A549 (cell line): Measurements from ENCODE around the gene AP3B2. TPM values are rescaled to one million over a fixed set of nuclear protein-coding genes. Genes with fewer than 3 reads are reported as not detected.

Experiments used
- ATAC-seq, 2 experiments: fragments of 200-7000 bp in 1 of 2; fragments of >200 bp in 1 of 2; cut with Nextera tagmentation in 1 of 2; cut with Tn5 transposase in 1 of 2; 3 replicates each; pipeline versions ENCODE4 v1.8.0 to v1.9.1; 2018 to 2020; ENCODE audit warnings: mild to moderate bottlenecking in 1 of 2, moderate library complexity in 1 of 2
- CTCF ChIA-PET: fragments of 300-600 bp; sonication (Branson Sonifier 250); formaldehyde crosslinking; extraction: SDS; loops from one replicate; lab custom pipeline; 2021; ENCODE audit warnings: antibody characterized with exemption, inconsistent platforms; lab: Yijun Ruan, JAX
- POLR2A ChIA-PET: fragments of 350-600 bp; formaldehyde crosslinking; extraction: SDS; loops from one replicate; lab custom pipeline; 2021; ENCODE audit warnings: antibody characterized with exemption, inconsistent platforms; lab: Yijun Ruan, JAX
- DNase-seq, 2 experiments: peaks; one replicate each; pipeline versions ENCODE4 v3.0.0 to v3.0.0-alpha.2; 2011 to 2016; ENCODE audit warnings: low read depth in 1 of 2, low spot score in 1 of 2
- FAIRE-seq: peaks from 2 replicates; lab custom pipeline; 2011; peaks lifted over from hg19 to GRCh38; lab: Jason Lieb, UNC
- H3K27ac ChIP-seq, 2 experiments: fragments of >200 bp; sonication (Bioruptor Twin); formaldehyde crosslinking; 3 replicates each; pipeline ENCODE4 v1.5.1; 2016 to 2017
- H3K4me1 ChIP-seq: fragments of >200 bp; sonication (Bioruptor Twin); formaldehyde crosslinking; 3 replicates; pipeline ENCODE4 v1.6.1; 2016
- H3K4me2 ChIP-seq: fragments of >200 bp; sonication (Bioruptor Twin); formaldehyde crosslinking; 3 replicates; pipeline ENCODE4 v1.6.1; 2016
- H3K4me3 ChIP-seq: fragments of >200 bp; sonication (Bioruptor Twin); formaldehyde crosslinking; 3 replicates; pipeline ENCODE4 v1.5.1; 2016
- H3K9me3 ChIP-seq: fragments of >200 bp; sonication (Bioruptor Twin); formaldehyde crosslinking; 3 replicates; pipeline ENCODE4 v1.6.1; 2016
- BHLHE40 ChIP-seq: IDR thresholded peaks from 2 replicates; pipeline ENCODE4 v1.6.1; 2012; ENCODE audit warnings: low read depth, low read length, inconsistent platforms
- CBX8 ChIP-seq: fragments of 200-600 bp; sonication (generic); IDR thresholded peaks from 2 replicates; pipeline ENCODE4 v1.6.1; 2016
- CHD4 ChIP-seq: fragments of 200-600 bp; sonication (generic); IDR thresholded peaks from 2 replicates; pipeline ENCODE4 v1.6.1; 2016; ENCODE audit warnings: antibody characterized with exemption, mild to moderate bottlenecking, borderline replicate concordance
- CTCF ChIP-seq: fragments of >200 bp; sonication (Bioruptor Twin); formaldehyde crosslinking; IDR thresholded peaks from 3 replicates; pipeline ENCODE4 v1.5.1; 2016
- E2F6 ChIP-seq: IDR thresholded peaks from 2 replicates; pipeline ENCODE4 v1.6.1; 2012; ENCODE audit warnings: low read depth, borderline replicate concordance
- EHF ChIP-seq: fragments of 250-450 bp; sonication (Bioruptor Pico); IDR thresholded peaks from 2 replicates; pipeline ENCODE4 v1.5.0; 2020; ENCODE audit warnings: mild to moderate bottlenecking
- EHMT2 ChIP-seq: fragments of 200-600 bp; sonication (generic); IDR thresholded peaks from 2 replicates; pipeline ENCODE4 v1.6.1; 2016; ENCODE audit warnings: antibody characterized with exemption, low read depth, mild to moderate bottlenecking, moderate library complexity
- ELK1 ChIP-seq: fragments of 150-350 bp; IDR thresholded peaks from 2 replicates; pipeline ENCODE4 v1.6.1; 2014; ENCODE audit warnings: low read depth, mild to moderate bottlenecking, low read length
- EP300 ChIP-seq, 2 experiments: fragments of >200 bp; sonication (Bioruptor Twin); formaldehyde crosslinking; IDR thresholded peaks; 2 replicates in 1 of 2; 3 replicates in 1 of 2; pipeline ENCODE4 v1.6.1; 2016 to 2017
- ESRRA ChIP-seq: fragments of 150-350 bp; IDR thresholded peaks from 2 replicates; pipeline ENCODE4 v1.6.1; 2014; ENCODE audit warnings: mild to moderate bottlenecking, low read length, borderline replicate concordance
- FOSB ChIP-seq: fragments of 250-450 bp; sonication (Bioruptor Pico); IDR thresholded peaks from 2 replicates; pipeline ENCODE4 v1.5.0; 2020; ENCODE audit warnings: mild to moderate bottlenecking, moderate library complexity
- GATA3 ChIP-seq: IDR thresholded peaks from 2 replicates; pipeline ENCODE4 v1.6.1; 2012; ENCODE audit warnings: borderline replicate concordance
- HDAC2 ChIP-seq: fragments of 200-600 bp; sonication (generic); IDR thresholded peaks from 2 replicates; pipeline ENCODE4 v1.6.1; 2016
- HEYL ChIP-seq: fragments of 250-450 bp; sonication (Bioruptor Pico); IDR thresholded peaks from 2 replicates; pipeline ENCODE4 v1.8.0; 2021; ENCODE audit warnings: mild to moderate bottlenecking, moderate library complexity
- HMGXB4 ChIP-seq: fragments of 250-450 bp; sonication (Bioruptor Pico); IDR thresholded peaks from 2 replicates; pipeline ENCODE4 v1.5.0; 2021; ENCODE audit warnings: mild to moderate bottlenecking, moderate library complexity, borderline replicate concordance
- JUN ChIP-seq, 2 experiments: fragments of >200 bp; sonication (Bioruptor Twin); formaldehyde crosslinking; IDR thresholded peaks; 2 replicates in 1 of 2; 3 replicates in 1 of 2; pipeline ENCODE4 v1.6.1; 2016 to 2017
- KDM1A ChIP-seq: fragments of 200-600 bp; sonication (generic); IDR thresholded peaks from 2 replicates; pipeline ENCODE4 v1.6.1; 2016; ENCODE audit warnings: low read depth, mild to moderate bottlenecking
- MAFK ChIP-seq: fragments of 450-650 bp; IDR thresholded peaks from 2 replicates; pipeline ENCODE4 v1.6.1; 2014; ENCODE audit not compliant: partially characterized antibody
- NFE2L2 ChIP-seq: fragments of 150-350 bp; conservative IDR thresholded peaks from 2 replicates; pipeline ENCODE4 v1.6.1; 2014; ENCODE audit warnings: low read length
- PBX3 ChIP-seq: IDR thresholded peaks from 2 replicates; pipeline ENCODE4 v1.6.1; 2012
- RAD21 ChIP-seq, 2 experiments: fragments of >200 bp in 1 of 2; sonication (Bioruptor Twin) in 1 of 2; formaldehyde crosslinking in 1 of 2; IDR thresholded peaks in 1 of 2; conservative IDR thresholded peaks in 1 of 2; 2 replicates in 1 of 2; 3 replicates in 1 of 2; pipeline ENCODE4 v1.6.1; 2012 to 2018; ENCODE audit warnings: inconsistent platforms in 1 of 2
- RARB ChIP-seq: fragments of 250-450 bp; sonication (Bioruptor Pico); IDR thresholded peaks from 2 replicates; pipeline ENCODE4 v1.8.0; 2021; ENCODE audit warnings: mild to moderate bottlenecking, moderate library complexity
- SREBF2 ChIP-seq: fragments of 450-650 bp; IDR thresholded peaks from 2 replicates; pipeline ENCODE4 v1.6.1; 2014; ENCODE audit warnings: mild to moderate bottlenecking, moderate library complexity
- ZFP36 ChIP-seq: fragments of 450-650 bp; IDR thresholded peaks from 2 replicates; pipeline ENCODE4 v1.6.1; 2014; ENCODE audit warnings: borderline replicate concordance; ENCODE audit not compliant: partially characterized antibody
- ZSCAN20 ChIP-seq: fragments of 250-450 bp; sonication (Bioruptor Pico); IDR thresholded peaks from 2 replicates; pipeline ENCODE4 v1.8.0; 2022; ENCODE audit warnings: mild to moderate bottlenecking, moderate library complexity
- WGBS: methylation state at CpG from one replicate; pipeline ENCODE4 v1.1.6; 2017; ENCODE audit errors: missing lambda C conversion rate; 5-methylcytosine and 5-hydroxymethylcytosine counted together
- polyA plus RNA-seq, 4 experiments: library from polyadenylated mRNA; depleted of rRNA in 3 of 4; stranded (reverse); fragments of >200 nt; fragmentation: RNase III in 1 of 4; extraction: RNeasy Plus Mini Kit Qiagen cat#74134 plus additional on column Dnase treatment in 1 of 4; gene quantifications; 2 replicates in 3 of 4; 3 replicates in 1 of 4; pipeline ENCODE4 v1.2.3, GENCODE V29; 2011 to 2017

The AP3B2 gene
- polyA plus RNA-seq, 2 of the 4 experiments (the other 2 are of a cell fraction): 0.32 to 0.68 TPM

- TF ChIP-seq HMGXB4: no peak
- TF ChIP-seq ESRRA: no peak
- TF ChIP-seq PBX3: no peak
- TF ChIP-seq EHMT2: no peak
- TF ChIP-seq ZSCAN20 (CRISPR knock-in tag): no peak
Observed at GRCh38 chr15:82656641-82657266, 52.9 kb downstream of the AP3B2 start (continued).

GRCh38 chr15:82655606-82656005 is 54.1 kb downstream of the AP3B2 start:
- ChIA-PET CTCF (interaction anchor here (1.0 kb wide), 1 partner anchor 26 kb away, joined by 3 read pairs; no protein-coding TSS in a partner anchor), POLR2A (no interaction called here)
- Histone ChIP-seq H3K27ac (no peak overlapping the region), H3K4me1 (no peaks in the 10 kb centered on the region), H3K4me2 (no peak overlapping the region), H3K4me3 (no peak overlapping the region), H3K9me3 (no peaks in the 10 kb centered on the region)
- DNase-seq (no peak), ATAC-seq (no peak), FAIRE-seq (no peak)
- TF ChIP-seq HEYL (CRISPR knock-in tag): no peak
- no peak for TF ChIP-seq GATA3
- TF ChIP-seq EP300 (IDR thresholded peaks at IDR 0.05): no peak
- TF ChIP-seq CTCF: no peak
- no peak for TF ChIP-seq ELK1
- TF ChIP-seq KDM1A: no peak
- no peak for TF ChIP-seq NFE2L2
- TF ChIP-seq MAFK: no peak
- TF ChIP-seq BHLHE40: no peak
- no peak for TF ChIP-seq RAD21 (conservative IDR thresholded peaks at IDR 0.05 in 1 of 2, IDR thresholded peaks at IDR 0.05 in 1 of 2)
- no peak for TF ChIP-seq RARB (CRISPR knock-in tag)
- TF ChIP-seq HDAC2: no peak
- no peak for TF ChIP-seq CHD4
- no peak for TF ChIP-seq E2F6
- TF ChIP-seq FOSB (CRISPR knock-in tag): no peak
- TF ChIP-seq ZFP36: no peak
- TF ChIP-seq JUN (IDR thresholded peaks at IDR 0.05): no peak
- TF ChIP-seq SREBF2: no peak
- no peak for TF ChIP-seq EHF
- no peak for TF ChIP-seq CBX8
- WGBS: 23% methylated on average over 3 of the region's 3 CpGs
